ENCODE data around the gene ADCY1.

- TF ChIP-seq CTCF (IDR thresholded peaks at IDR 0.05; ENCODE audit: insufficient read depth, low read length, poor library complexity, severe bottlenecking) = no peak
- no peak for TF ChIP-seq EZH2phosphoT487 (conservative IDR thresholded peaks at IDR 0.05; ENCODE audit: low read length)
These were observed 7.2 kb upstream of the ADCY1 start for GRCh38 chr7:45566961-45567360.

All from SU-DHL-6 (cell line).